Epidermal melanocyte (primary cell): ENCODE measurements around the gene GPX1.
A peak's percentile ranks its signal among the peaks of the same experiment; 100 is the strongest.
"Not testable (repeated sequence)": the region's sequence is repeated elsewhere in the genome, so short reads cannot be mapped to it uniquely, and the experiment has no call there.

ENCODE experiments used
- DNase-seq: peaks from one replicate; pipeline ENCODE4 v3.0.0; 2011; ENCODE audit warnings: low spot score; ENCODE audit not compliant: insufficient read length

GPX1 gene

GRCh38 chr3:49357443-49358216 lies 523 bp downstream of the GPX1 start:
- not testable (repeated sequence) for DNase-seq

DNA sequence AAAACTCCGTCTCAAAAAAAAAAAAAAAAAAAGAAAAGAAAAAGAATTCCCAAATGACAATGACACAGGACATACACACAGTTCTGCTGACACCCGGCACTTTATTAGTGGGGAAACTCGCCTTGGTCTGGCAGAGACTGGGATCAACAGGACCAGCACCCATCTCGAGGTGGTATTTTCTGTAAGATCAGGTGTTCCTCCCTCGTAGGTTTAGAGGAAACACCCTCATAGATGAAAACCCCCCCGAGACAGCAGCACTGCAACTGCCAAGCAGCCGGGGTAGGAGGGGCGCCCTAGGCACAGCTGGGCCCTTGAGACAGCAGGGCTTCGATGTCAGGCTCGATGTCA lies 1.1 kb downstream of the GPX1 start:
- not testable (repeated sequence) for DNase-seq

DNA sequence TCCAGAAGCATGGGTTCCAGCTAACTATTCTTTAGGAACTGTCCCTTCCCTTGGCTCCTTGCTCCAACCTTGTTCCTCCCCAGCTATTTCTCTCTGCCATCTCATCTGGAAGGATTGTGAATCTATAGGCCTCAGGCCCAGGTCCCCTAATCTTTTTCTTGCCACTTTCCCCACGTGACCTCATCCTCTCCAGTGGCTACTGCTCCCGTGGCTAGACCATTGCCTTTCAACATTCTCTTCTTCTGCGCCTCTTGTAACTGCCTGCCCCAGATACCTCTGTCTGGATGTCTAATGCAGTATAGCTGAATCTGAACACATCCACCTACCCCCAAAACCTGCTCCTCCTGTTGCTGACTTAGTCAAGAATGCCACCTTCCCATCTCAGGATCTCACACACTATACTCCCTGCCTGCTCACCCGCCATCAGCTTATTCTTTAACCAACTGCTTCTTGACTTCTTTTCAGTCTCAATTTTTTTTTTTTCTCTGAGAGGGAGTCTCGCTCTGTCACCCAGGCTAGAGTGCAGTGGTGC lies 5.2 kb downstream of the GPX1 start:
- no peak for DNase-seq

DNA sequence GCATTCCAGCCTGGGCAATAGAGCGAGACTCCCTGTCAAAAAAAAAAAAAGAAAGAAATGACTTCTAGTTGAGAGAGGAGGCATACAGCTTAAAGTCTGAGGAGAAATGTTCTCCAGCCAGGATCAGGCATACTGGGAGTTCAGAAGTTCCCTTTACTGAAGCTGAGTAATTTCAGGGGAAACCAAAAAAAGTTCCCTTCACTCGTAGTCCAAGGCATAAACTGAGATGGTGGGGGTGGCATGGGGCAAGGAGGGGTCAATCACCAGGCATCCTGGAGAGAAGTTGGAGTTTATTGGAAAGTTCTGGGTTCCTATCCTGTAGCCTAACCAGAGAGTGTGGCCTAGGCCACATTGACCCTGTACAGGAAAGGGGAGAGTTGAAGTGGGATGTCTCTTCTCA lies 5.9 kb downstream of the GPX1 start:
- no peak for DNase-seq

GRCh38 chr3:49351521-49352011 lies 6.6 kb downstream of the GPX1 start:
- no peak for DNase-seq

- no peak for DNase-seq
Observed at GRCh38 chr3:49349348-49350114, 8.6 kb downstream of the GPX1 start.

GRCh38 chr3:49348361-49348760 lies 9.8 kb downstream of the GPX1 start:
- DNase-seq, result not testable (repeated sequence)

DNA sequence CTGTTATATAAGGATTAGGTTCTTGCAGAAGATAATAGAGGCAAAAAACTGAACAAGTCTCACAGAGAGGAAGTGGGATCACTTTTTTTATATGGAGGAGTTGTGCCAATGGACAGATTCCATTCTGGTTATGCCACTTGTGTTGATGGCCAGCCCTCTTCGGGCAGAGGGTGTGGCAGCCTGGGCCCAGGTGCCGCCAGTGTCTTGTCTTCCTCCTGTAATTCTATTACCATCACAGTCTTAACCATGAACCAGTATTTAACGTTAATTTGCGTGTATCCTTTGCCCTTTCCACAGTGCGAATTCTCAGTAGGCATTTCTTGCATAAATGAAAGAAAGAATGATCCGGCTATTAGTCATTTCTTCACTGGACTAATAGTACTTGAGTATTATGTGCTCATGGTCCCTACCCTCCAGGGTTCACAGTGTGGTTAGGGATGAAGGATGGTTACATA lies 11.3 kb downstream of the GPX1 start:
- no peak for DNase-seq

- no peak for DNase-seq
Observed at GRCh38 chr3:49343163-49343562, 15.0 kb downstream of the GPX1 start.

DNA sequence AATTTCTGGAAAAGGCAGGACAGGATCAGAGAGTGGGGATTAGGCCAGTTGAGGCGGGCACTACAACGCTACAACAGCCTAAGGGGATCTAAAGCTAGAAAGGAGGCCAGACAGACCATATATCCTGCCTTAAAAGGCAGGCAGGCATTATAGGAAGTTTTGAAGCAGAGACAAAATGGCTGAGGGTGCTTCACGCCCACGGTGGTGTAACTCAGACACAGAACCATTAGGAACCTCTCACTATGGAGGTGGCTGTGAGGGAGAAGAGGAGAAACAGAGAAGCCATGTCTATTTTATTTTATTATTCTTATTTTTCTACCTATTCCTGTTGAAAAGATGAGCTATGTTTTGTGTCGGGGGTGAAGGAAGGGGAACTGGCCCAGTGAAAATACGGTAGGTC lies 16.2 kb downstream of the GPX1 start:
- no peak for DNase-seq

DNA sequence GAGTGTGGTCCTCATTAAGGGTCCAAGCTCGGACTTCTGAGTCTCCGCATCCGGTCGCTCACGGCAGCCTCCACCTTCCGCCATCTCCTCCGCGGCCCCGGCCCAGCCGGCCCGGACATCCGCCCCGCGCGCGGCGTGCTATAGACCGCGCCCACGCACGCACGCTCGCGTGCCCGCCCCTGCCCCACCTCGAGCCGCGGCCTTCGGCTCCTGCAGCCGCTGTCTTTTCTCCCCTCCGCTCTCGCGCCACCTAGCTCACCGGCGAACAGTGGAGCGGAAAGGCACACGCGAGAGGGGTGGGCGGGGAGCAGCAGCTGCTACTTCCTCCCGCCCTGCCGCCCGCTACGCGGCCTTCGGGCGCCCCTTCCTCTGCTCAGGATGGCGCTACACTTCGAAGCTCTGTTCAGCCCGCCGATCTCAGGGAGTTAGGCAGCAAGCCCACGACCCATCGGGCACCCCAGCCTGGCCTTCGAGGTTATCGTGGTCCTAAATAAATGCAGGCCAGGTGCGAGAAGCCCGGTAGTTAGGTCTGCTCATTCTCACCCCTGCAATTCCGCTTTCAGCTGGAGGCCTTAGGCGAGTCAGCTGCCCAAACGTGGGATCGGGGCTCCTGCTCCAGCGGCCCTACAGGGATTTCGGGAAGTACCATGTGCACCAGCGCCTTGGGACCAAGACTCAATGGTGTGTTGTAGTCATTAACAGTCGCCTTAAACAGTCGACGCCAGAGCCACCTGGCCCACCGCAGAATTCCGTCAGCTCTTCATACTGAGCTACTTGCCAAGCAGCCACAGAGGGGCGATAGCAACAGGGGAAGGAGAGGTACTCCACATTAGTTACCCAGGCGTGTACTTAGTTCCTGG lies 18.0 kb downstream of the GPX1 start, which contains the start of gene USP4:
TSS of gene USP4 (minus strand) at position 113 of the 860 bp plus-strand sequence. CDS start at position 84, 29 bp downstream.
- peak; percentile 61 for DNase-seq

- DNase-seq, result no peak
Observed at GRCh38 chr3:49339581-49339940, 18.6 kb downstream of the GPX1 start.

DNA sequence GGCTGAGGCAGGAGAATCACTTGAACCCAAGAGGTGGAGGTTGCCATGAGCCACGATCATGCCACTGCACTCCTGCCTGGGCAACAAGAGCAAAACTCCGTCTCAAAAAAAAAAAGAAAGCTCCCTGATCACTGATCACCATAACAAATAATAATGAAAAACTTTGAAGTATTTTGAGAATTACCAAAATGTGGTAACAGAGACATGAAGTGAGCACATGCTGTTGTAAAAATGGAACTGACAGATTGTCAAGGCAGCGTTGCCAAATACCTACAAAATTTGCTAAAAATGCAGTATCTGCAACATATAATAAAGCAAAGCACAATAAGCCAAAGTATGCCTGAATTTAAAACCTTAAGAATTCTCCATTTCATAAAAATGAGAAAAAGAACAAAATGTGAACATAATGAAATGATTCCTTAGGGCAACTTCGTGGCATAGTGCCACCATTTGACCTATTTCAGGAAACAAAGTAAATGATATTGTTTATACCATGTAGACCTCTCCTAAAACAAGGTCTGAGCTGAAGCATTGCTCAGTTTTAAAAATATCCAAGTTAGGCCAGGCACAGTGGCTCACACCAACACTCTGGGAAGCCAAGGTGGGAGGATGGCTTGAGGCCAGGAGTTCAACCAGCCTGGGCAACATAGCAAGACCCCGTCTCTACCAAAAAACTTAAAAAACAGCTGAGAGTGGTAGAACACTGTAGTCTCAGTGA lies 24.1 kb downstream of the GPX1 start:
- DNase-seq, result no peak

DNA sequence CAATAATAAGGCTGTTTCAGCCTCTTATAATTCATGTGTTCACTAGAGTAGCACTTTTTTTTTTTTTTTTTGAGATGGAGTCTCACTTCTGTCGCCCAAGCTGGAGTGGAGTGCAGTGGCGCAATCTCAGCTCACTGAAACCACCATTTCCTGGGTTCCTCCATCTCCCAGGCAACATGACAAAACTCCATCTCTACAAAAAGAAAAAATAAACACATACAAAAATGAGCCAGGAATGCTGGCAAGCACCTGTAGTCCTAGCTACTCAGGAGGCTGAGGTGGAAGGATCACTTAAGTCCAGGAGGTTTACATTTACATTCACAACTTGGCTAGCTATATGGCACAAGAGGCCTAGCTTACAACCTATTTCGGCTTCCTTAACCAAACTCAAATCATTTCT lies 25.1 kb downstream of the GPX1 start:
- no peak for DNase-seq

DNA sequence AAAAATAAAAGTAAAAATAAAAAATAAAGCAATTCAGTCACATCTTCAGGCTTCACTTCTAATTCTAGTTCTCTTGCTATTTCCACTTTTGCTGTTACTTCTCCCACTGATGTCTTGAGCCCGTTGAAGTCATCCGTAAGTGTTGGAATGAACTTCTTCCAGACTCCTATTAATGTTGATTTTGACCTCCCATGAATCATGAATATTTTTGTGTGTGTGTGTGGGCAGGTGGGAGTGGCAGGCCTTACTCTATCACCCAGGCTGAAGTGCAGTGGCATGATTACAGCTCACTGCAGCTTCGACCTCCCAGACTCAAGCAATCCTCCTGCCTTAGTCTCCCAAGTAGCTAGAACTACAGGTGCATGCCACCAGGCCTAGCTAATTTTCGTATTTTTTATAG lies 29.0 kb downstream of the GPX1 start:
- no peak for DNase-seq

DNA sequence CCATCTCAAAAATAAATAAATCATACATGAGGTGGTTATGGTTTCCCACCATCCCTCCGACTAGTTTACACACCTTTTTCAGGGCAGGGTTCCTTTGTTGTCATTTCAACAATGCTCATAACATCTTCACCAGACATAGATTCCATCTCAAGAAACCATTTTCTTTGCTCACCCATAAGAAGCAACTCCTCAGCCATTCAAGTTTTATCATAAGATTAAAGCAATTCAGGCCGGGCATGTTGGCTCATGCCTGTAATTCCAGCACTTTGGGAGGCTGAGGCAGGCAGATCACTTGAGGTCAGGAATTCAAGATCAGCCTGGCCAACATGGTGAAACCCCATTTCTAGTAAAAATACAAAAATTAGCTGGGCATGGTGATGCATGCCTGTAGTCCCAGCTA lies 29.8 kb downstream of the GPX1 start:
- not testable (repeated sequence) for DNase-seq

DNA sequence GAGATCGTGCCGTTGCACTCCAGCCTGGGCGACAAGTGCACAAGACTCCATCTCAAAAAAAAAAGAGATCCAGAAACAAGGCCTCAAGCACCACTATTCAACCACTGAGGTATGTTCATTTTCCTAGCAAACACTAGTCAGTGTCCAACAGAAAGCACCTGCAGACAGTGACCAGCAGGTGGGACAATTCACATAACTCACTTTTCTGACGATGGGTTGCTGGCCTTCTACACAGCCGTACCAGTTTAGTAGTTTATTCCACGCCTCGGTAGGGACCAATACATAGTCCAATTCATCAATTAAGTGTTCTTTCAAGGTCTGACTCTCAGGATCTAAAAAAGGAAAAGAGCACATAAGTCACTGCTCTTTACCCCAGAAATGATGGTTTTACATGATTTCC lies 30.7 kb downstream of the GPX1 start:
- no peak for DNase-seq

DNA sequence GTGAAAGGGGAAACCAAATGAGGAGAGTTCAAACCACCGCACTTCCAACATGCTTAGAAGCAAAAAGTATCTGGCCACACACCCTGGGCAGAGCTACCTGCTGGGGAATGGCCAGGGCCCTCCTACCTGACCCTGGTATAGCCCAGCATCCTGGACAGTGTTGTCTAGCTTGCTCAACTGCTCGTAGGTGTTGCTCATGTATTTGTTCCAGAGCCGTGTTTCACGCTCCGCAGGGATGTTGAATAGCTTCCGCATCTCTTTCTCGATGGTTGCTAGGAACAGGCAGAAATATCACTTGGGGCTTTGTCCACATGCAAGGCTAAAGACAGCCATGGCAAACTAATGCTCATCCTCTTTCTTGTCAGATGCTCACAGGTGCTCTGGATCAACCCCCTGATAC lies 33.4 kb downstream of the GPX1 start:
- no peak for DNase-seq

- no peak for DNase-seq
Observed at GRCh38 chr3:49316696-49317457, 41.3 kb downstream of the GPX1 start.
